A673 (cell line): ENCODE results near the gene JMJD6.

Experiments
- EZH2 ChIP-seq: fragments of 200-600 bp; sonication (generic); IDR thresholded peaks from 2 replicates; pipeline ENCODE4 v1.6.1; 2017; ENCODE audit warnings: borderline replicate concordance, low read depth, mild to moderate bottlenecking, mixed read lengths, antibody characterized with exemption, low read length; ENCODE audit not compliant: poor library complexity, severe bottlenecking
- TF ChIP-seq, protein P1 (sequence below): fragments of 300-800, 200-600 bp; sonication (generic); conservative IDR thresholded peaks from 2 replicates; pipeline ENCODE4 v1.5.1; 2017; ENCODE audit warnings: low read depth, mild to moderate bottlenecking, antibody characterized with exemption, low read length, moderate library complexity, mixed read lengths

DNA sequence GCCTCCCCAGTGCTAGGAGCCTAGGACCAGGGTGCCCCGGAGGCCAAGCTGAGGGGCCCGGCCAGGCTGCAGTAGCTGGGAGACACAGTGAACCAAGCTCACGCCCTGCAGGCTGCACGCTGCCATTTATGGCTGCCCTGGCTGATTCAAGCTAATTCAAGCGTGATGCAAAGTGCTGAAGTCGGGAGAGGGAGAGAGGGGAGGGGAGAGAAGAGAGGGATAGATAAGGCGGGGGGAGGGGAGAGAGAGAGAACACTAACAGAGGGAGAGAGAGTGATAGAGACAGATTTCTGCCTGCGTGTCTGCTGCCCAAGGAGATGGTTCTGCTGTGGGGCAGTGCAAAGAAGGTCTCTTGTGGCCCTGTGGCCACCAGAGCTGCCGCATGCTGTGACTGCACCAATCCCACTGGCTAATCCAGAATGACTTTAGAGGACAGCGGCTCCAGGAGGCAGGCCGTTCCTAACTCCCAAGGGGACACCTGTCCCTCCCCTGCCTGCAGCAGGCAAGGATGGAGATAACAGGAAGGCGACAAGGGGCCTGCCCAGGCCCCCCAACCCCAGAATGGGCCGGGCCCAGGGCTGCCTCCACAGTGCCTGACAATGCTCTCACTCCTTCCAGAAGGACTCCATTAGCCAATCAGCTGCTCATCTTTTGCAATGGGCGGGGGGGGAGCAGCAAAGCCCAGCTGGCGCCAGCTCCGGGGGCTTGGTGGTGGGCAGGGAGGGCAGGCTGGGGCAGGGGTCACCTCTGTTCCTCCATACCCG lies 28.5 kb downstream of the JMJD6 start:
- no peak for TF ChIP-seq EZH2
- TF ChIP-seq, protein P1, sequence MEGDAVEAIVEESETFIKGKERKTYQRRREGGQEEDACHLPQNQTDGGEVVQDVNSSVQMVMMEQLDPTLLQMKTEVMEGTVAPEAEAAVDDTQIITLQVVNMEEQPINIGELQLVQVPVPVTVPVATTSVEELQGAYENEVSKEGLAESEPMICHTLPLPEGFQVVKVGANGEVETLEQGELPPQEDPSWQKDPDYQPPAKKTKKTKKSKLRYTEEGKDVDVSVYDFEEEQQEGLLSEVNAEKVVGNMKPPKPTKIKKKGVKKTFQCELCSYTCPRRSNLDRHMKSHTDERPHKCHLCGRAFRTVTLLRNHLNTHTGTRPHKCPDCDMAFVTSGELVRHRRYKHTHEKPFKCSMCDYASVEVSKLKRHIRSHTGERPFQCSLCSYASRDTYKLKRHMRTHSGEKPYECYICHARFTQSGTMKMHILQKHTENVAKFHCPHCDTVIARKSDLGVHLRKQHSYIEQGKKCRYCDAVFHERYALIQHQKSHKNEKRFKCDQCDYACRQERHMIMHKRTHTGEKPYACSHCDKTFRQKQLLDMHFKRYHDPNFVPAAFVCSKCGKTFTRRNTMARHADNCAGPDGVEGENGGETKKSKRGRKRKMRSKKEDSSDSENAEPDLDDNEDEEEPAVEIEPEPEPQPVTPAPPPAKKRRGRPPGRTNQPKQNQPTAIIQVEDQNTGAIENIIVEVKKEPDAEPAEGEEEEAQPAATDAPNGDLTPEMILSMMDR: no peak
